Activated naive CD4-positive, alpha-beta T cell treated with anti-CD3 and anti-CD28 coated beads, Interleukin-2, amount 50 U/mL, for 72 hours (primary cell): Measurements from ENCODE around the gene SLC5A3. TPM values are rescaled to one million over a fixed set of nuclear protein-coding genes. Genes with fewer than 3 reads are reported as not detected.
A peak's percentile ranks its signal among the peaks of the same experiment; 100 is the strongest.

Experiments
- ATAC-seq, 2 donors: fragments of 150-1000 bp; cut with Tn5 transposase; 2 replicates each; pipeline ENCODE4 v1.10.0; 2021; ENCODE audit warnings: mild to moderate bottlenecking in 2 of 2, moderate library complexity in 2 of 2
- DNase-seq, 2 donors: peaks; one replicate each; pipeline ENCODE4 v3.0.0; 2021 to 2022; ENCODE audit warnings: low spot score in 2 of 2
- H3K27ac Mint-ChIP-seq, 2 donors: one replicate each; pipeline ENCODE4 v1.8.0; 2022; ENCODE audit warnings: mild to moderate bottlenecking in 2 of 2, mixed read lengths in 2 of 2
- H3K36me3 Mint-ChIP-seq, 2 donors: one replicate each; pipeline ENCODE4 v1.8.0; 2022; ENCODE audit warnings: mixed read lengths in 2 of 2
- H3K9me3 Mint-ChIP-seq, 2 donors: one replicate each; pipeline ENCODE4 v1.8.0; 2022; ENCODE audit warnings: mixed read lengths in 2 of 2
- total RNA-seq, 2 donors: library from RNA; stranded (reverse); gene quantifications; one replicate each; pipeline ENCODE4 v1.2.3, GENCODE V29; 2022

The SLC5A3 gene
- total RNA-seq, 2 donors from 2014 or later = 35.8 to 77.1 TPM

DNA sequence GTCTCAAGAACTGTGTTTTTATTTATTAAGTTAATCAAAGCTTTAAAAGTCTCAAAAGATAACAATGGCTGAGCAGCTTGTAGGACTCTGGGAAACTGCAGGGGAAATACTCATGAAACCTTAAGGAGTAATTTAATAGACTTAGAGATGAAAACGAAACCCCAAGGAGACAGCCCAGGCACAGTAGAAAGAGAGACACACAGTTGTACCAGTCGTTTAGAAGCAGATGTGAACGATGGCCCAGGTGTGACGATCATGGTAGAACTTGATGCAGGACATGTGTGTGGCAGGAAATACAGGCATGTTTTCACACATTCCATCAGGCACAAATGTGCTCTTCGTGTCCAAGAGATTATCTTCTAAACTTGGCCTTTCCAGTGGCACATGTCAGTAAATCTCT lies 21.2 kb upstream of the SLC5A3 start:
- H3K36me3 Mint-ChIP-seq = no peaks in the 10 kb centered on the region
- no peak for DNase-seq
- H3K9me3 Mint-ChIP-seq = no peaks in the 10 kb centered on the region
- no peak for ATAC-seq
- H3K27ac Mint-ChIP-seq = no peak overlapping the region

DNA sequence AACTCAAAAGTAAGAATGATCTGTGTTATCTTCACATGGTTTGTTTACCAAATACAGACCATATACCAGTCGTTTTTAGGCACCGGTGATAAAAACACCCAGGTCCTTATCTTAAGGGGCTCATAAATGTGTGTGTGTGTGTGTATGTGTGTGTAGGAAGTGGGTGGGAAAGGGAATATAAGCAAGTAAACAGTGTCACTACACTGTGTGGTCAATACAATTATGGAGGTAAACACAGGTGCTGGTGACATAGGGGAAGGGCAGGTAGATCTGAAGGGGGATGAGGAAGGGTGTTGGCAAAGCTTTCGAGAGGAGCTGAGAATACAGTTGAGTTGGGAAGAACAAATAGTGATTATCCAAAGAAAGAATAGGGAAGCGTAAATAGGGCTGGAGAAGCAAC lies 19.1 kb upstream of the SLC5A3 start:
- no peak for ATAC-seq
- H3K36me3 Mint-ChIP-seq = no peaks in the 10 kb centered on the region
- no peak for DNase-seq
- no peaks in the 10 kb centered on the region for H3K9me3 Mint-ChIP-seq
- no peak overlapping the region for H3K27ac Mint-ChIP-seq

DNA sequence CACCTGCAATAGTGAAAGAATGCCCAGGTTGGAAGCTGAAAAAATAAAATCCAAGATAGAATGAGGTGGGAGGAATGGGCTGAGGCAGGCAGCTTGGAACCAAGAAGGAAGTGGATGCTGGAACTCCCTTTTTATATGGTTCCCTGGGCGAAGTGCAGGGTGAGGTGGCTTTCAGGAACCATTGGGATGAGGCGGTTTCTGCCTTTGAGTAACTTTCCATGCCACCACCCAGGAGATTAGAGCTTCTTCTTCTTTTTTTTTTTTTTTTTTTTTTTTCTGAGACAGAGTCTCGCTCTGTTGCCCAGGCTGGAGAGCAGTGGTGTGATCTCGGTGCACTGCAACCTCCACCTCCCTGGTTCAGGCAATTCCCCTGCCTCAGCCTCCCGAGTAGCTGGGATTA lies 17.8 kb upstream of the SLC5A3 start:
- no peak for DNase-seq
- Mint-ChIP-seq H3K9me3 (no peaks in the 10 kb centered on the region), H3K36me3 (no peaks in the 10 kb centered on the region), H3K27ac (no peak overlapping the region)
- no peak for ATAC-seq

- ATAC-seq = peak in 1 of 2 donors; percentile 41
- no peak for DNase-seq
- Mint-ChIP-seq H3K27ac (no peak overlapping the region), H3K36me3 (no peaks in the 10 kb centered on the region), H3K9me3 (peaks cover 0 to 10% of the 10 kb centered on the region in 2 donors)
Observed at GRCh38 chr21:34061983-34062382, 11.4 kb upstream of the SLC5A3 start.

DNA sequence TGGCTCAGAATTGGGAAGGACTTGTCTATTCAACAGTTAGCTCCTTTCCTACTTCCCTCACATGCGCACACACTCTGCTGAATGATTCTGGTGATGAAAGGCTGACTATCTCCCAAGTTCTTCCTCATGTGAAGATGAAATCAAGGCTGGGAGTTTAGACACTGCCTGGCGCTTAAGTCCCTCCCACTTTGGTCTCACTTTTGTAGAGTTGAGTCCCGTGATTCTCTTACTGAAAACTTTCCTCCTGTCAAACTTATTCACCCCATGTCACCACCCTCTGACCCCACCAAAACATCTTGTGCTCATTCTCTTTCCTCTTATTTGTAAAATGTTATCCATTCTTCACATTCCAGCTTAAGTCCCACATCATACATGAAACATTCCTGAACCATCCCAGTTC lies 8.4 kb upstream of the SLC5A3 start:
- no peak for ATAC-seq
- no peak for DNase-seq

DNA sequence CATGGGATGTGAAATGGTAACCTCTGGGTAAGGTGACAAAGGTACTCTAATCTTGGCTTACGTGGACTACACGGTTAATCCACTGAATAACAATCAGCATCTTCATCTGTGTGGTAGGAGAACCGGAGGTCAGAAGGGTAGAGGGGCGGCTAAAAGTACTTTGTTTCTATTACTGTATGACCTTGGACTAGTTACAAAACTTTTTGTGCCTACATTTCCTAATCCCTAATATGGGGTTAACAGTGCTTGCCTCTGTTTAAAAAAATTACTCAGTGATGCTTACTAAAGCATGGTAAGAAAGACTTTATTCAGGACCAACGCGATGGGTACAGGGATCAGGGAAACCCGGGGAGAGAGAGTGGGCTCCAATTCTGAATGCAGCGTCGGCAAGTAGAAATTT lies 1.7 kb upstream of the SLC5A3 start:
- Mint-ChIP-seq H3K9me3 (peaks cover 0 to 5% of the 10 kb centered on the region in 2 donors), H3K27ac (no peak overlapping the region), H3K36me3 (peaks cover 25 to 26% of the 10 kb centered on the region in 2 donors)
- ATAC-seq = no peak
- no peak for DNase-seq

More for the DNA sequence above, 8.4 kb upstream of the SLC5A3 start:
- H3K36me3 Mint-ChIP-seq = no peaks in the 10 kb centered on the region
- peaks cover 0 to 15% of the 10 kb centered on the region in 2 donors for H3K9me3 Mint-ChIP-seq
- no peak overlapping the region for H3K27ac Mint-ChIP-seq

- Mint-ChIP-seq H3K27ac (peak overlapping the region; percentile 31 to 62), H3K9me3 (peaks cover 0 to 5% of the 10 kb centered on the region in 2 donors), H3K36me3 (peaks cover 30% of the 10 kb centered on the region in 2 donors)
- ATAC-seq (peak; percentile 1 to 32), DNase-seq (peak in 1 of 2 donors; percentile 24)
Observed at GRCh38 chr21:34072145-34073031, 990 bp upstream of the SLC5A3 start.

GRCh38 chr21:34073749-34074282 lies 438 bp downstream of the SLC5A3 start:
- Mint-ChIP-seq H3K27ac (peak overlapping the region; percentile 96 to 99), H3K36me3 (peaks cover 30% of the 10 kb centered on the region in 2 donors), H3K9me3 (no peaks in the 10 kb centered on the region)
- DNase-seq (peak in 1 of 2 donors; percentile 61), ATAC-seq (peak; percentile 39 to 53)

DNA sequence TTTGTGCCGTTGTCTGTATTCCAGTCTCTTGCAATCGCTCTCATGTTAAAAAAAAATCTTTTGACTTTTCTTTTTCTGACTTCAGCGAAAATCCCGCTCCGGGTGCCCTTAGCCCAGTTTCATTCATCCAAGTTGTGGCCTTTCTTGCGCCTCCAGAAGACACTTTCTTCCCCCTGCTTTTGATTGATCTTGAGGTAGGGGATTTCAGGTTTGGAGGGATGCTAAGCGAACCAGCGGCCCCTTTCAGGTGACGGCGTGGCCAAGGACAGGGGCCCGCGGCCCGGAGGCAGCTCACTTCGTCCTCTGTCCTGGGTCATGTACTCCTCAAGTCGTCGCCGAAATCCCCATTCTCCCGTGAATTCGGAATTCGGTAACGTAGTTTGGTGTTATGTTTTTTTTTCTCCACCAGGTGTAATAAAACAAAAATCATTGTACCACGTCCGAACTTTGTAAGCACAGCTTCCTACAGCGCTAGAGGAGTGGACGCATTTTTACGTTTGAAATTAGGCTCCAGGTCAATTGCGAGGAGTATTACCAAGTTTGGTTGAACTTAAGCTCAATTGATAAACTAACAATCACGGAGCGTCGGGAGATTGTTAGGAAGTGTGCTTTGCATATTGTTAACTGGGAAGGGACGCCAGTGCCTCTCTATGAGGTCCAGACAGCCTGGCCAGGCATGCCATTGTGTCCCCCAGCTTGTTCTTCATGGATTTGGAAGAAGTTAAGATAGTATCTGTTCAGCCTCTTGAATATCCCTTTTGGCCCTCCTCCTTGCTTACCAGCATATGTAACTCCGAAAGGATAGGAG lies 1.1 kb downstream of the SLC5A3 start:
- Mint-ChIP-seq H3K27ac (peak overlapping the region; percentile 96 to 99), H3K9me3 (no peaks in the 10 kb centered on the region), H3K36me3 (peaks cover 30% of the 10 kb centered on the region in 2 donors)
- ATAC-seq (no peak), DNase-seq (peak in 1 of 2 donors; percentile 26)

GRCh38 chr21:34075091-34075425 lies 1.7 kb downstream of the SLC5A3 start:
- Mint-ChIP-seq H3K27ac (peak overlapping the region; percentile 96 to 99), H3K36me3 (peaks cover 36% of the 10 kb centered on the region in 2 donors), H3K9me3 (no peaks in the 10 kb centered on the region)
- ATAC-seq (no peak), DNase-seq (no peak)

DNA sequence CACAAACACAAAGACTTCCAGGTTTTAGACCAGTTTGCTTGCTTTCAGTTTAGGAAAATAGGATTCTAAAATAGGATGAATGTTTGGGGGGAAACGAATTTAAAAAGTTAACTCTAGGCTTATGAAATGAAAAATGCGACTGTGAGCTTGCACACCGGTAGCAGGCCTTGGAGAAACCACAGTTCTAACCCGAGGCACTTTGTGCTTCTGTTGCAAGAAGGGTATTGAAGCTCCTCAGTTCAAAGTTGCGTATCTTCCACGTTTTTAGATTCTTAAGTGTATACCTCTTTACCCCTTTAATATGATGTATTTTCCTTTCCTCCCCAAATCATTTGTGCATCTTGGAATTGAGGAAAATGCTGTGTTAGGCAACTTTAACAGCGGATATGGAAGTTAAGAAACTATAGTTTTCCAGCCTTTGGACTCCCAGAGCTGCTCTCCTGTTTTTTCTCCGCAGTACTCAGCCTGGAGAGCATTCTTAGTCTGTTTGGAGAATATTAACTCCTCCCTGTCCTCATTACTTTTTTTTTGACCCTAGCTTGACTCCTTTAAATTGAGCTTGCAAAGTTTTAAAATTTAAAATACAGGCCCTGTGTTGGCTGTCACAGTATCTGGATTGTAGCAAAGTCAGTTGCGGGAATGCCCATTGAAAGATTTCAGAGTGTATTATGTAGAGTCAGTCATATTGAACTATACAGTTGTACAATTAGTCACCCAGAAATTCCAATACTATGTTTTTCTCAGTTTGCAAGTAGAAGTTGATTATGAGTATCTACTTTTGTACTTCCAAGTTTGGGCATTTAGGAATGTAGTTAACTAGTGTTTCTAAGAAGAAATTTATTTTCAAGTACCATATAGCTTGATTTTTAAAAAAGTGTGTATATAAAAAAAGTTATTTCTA lies 2.6 kb downstream of the SLC5A3 start:
- DNase-seq (no peak), ATAC-seq (peak; percentile 13 to 19)
- Mint-ChIP-seq H3K36me3 (peaks cover 45% of the 10 kb centered on the region in 2 donors), H3K9me3 (peaks cover 0 to 5% of the 10 kb centered on the region in 2 donors), H3K27ac (peak overlapping the region; percentile 96)

DNA sequence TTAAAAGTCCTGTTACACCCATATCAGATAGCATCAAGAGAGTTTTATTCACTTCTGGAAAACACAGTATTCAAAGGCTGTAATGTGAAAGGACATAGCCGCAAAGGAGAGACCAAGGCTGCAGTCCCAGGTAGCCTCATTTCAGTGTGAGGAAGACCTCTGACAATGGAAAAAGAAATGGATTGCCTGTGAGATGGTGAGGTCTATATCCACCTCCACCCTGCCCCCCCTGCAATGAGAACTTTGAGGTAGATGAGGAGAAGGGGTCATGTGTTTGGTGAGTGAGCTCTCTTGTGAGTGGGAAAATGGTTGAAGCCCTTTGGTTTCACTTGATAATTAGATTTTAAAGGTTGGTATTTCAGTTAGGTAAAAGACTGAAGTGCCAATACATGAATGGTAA lies 3.5 kb downstream of the SLC5A3 start:
- Mint-ChIP-seq H3K27ac (peak overlapping the region; percentile 96), H3K9me3 (peaks cover 0 to 5% of the 10 kb centered on the region in 2 donors)
- DNase-seq = no peak

GRCh38 chr21:34077888-34078287 lies 4.5 kb downstream of the SLC5A3 start:
- ATAC-seq (no peak), DNase-seq (no peak)
- Mint-ChIP-seq H3K36me3 (peaks cover 57 to 64% of the 10 kb centered on the region in 2 donors), H3K27ac (peak overlapping the region; percentile 65 to 66), H3K9me3 (peaks cover 0 to 5% of the 10 kb centered on the region in 2 donors)

More for the DNA sequence above, 3.5 kb downstream of the SLC5A3 start:
- peaks cover 48 to 53% of the 10 kb centered on the region in 2 donors for H3K36me3 Mint-ChIP-seq
- ATAC-seq = no peak

- ATAC-seq (peak; percentile 16 to 28), DNase-seq (no peak)
- Mint-ChIP-seq H3K9me3 (peaks cover 0 to 5% of the 10 kb centered on the region in 2 donors), H3K27ac (peak overlapping the region; percentile 65 to 70), H3K36me3 (peaks cover 64 to 74% of the 10 kb centered on the region in 2 donors)
Observed at GRCh38 chr21:34078915-34079314, 5.5 kb downstream of the SLC5A3 start.

GRCh38 chr21:34080710-34081109 lies 7.3 kb downstream of the SLC5A3 start:
- Mint-ChIP-seq H3K9me3 (peaks cover 0 to 5% of the 10 kb centered on the region in 2 donors), H3K36me3 (peaks cover 47 to 69% of the 10 kb centered on the region in 2 donors), H3K27ac (peak overlapping the region; percentile 2 to 65)
- no peak for DNase-seq
- no peak for ATAC-seq

DNA sequence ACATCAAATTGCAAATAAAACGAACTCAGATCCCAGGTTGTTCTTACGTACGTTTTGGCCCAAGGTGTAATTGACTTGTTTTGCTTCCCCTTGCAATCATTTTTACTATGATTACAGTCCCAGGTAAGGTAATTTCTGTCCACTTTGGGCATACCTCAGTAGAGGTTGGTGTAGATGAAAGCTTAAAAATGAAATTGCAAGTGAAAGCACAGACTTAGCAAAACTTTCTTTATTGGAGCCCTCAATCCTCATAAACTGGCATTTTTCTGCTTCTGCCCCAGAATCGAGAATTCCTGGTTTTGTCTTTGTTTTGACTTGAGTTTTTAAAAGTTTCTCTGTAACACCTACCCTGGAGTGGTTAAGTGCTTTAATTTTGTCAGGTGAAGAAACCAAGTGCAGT lies 9.4 kb downstream of the SLC5A3 start:
- DNase-seq (no peak), ATAC-seq (no peak)
- Mint-ChIP-seq H3K9me3 (peaks cover 0 to 5% of the 10 kb centered on the region in 2 donors), H3K27ac (peak overlapping the region in 1 of 2 donors; percentile 74), H3K36me3 (peaks cover 34 to 55% of the 10 kb centered on the region in 2 donors)
